HG03575 (cell line): ENCODE data around the gene ZNF77.
"Not testable (repeated sequence)": the region's sequence is repeated elsewhere in the genome, so short reads cannot be mapped to it uniquely, and the experiment has no call there.

Source experiments
- ATAC-seq: cut with Tn5 transposase; IDR thresholded peaks from one replicate; pipeline ENCODE4 v1.9.1; 2021; ENCODE audit not compliant: unreplicated experiment, insufficient number of reproducible peaks, low FRiP score; ENCODE audit errors: extremely low read depth

Gene ZNF77

DNA sequence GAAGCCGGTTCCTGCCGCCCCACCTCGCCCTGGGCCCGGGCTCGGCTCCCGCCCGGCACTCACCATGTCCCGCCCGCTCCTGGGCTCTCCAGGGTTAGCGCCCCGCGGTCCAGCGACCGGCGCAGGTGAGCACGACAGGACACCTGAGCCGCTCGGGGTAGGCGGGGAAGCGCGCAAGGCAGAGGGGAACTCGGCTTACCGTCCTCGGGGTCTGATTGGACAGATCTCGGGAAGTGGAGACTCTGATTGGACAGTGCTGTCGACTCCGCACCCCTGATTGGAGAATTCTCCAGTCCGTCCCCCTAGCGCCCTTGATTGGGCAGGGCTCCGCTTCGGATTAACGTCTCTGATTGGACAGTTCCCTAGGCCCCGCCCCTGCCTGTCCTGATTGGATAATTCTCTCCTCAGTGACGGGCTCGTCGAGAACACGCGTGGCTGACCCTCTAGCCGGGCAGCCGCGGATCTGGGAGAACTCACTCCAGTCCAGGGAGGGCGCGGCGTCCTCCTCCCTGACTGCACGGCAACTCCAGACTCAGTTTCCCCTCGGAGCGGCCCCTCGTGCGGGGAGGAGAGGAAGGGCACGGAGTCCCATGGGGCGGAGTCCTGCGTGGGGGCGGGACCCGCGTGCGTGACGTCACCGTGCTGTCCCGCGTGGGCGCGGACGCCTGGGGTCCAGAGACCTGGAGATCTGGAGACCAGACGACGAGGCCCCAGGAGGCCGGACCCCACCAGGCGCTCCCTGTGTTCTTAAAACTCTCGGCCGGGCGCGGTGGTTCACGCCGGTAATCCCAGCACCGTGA is at the start of gene ZNF77:
ZNF77 (minus strand) TSS at position 197 of the 800 bp plus-strand sequence; CDS start at position 66, 131 bp downstream.
- ATAC-seq: peak; percentile 73

DNA sequence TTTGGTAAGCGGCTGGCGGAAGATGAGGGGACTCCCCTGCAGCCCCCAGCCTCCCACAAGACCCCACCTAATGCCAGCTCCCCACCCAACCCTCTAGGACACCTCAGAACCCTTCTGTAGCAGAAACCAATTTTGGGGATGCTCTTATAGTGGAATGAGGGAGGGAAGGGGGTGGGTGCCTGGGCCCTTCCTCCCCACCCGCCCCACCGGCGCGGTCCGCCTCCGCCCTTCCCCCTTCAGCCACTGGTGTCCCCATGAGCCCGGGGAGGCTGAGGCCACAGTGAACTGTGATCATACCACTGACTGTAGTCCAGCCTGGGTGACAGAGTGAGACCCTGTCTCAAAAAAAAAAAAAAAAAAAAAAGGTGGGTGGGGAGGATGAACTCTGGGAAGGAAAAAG is 48.8 kb upstream of the ZNF77 start:
- no peak for ATAC-seq

DNA sequence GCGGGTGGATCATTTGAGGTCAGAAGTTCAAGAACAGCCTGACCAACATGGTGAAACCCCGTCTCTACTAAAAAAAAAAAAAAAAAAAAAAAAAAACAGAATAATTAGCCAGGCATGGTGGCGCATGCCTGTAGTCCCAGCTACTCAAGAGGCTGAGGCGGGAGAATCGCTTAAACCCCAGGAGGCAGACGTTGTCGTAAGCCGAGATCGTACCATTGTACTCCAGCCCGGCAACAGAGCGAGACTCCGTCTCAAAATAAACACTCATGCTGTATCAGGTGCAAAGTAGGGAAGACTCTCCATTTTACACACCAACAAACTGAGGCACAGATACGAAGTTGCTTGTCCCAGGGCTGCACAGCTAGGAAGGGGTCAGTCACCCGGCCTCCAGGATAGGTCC is 48.2 kb upstream of the ZNF77 start:
- ATAC-seq: no peak

DNA sequence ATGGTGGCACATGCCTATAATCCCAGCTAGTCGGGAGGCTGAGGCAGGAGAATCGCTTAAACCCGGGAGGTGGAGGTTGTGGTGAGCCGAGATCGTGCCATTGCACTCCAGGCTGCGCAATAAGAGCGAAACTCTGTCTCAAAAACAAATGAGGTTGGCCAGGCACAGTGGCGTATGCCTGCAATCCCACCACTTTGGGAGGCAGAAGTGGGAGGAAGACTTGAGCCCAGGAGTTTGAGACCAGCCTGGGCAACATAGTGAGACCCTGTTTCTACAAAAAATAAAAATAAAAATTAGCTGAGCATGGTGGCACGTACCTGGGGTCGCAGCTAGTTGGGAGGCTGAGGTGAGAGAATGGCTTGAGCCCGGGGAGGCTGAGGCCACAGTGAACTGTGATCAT is 47.6 kb upstream of the ZNF77 start:
- not testable (repeated sequence) for ATAC-seq

DNA sequence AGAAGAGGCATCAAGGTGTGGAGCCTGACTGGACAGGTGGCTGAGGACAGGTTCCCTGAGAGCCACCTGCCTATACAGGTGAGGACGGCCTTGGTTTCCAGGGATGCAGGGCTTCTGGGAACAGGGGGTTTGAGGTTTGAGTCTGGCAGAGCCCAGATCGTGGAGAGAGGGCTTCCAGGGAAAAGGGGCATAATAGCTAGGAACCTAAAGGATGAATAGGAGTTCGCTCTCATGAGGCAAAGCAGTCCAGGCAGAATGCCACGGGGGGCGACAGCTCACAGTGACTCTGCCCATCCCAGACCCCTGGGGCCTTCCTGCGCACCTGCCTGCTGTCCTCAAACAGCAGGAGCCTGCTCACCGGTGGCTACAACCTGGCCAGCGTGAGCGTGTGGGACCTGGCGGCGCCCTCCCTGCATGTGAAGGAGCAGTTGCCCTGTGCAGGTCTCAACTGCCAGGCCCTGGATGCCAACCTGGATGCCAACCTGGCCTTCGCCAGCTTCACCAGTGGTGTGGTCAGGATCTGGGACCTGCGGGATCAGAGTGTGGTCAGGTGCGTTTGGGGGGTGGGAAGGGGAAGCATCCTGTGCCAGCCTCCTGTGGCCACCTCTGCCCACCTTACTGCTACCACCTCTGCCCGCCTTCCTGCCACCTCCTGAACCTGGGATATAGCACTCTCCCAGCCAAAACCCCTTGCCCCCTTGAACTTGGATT is 44.6 kb upstream of the ZNF77 start:
- ATAC-seq: no peak

DNA sequence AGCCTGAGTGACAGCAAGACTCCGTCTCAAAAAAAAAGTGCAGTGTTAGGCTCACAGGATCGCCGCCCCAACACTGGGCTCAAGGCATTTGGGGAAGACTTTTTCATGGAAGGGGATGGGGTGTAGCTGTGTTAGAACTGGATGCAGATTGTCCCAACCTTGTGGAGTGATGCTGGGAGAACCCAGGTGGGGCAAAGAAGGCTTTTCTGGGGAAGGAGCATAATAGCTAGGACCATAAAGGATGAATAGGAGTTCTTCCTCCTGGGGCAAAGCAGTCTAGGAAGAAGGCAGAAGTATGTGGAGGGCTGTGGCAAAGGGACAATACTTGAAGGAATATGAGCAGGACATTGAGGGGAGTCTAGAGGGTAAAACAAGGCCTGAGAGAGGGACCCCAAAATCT is 43.8 kb upstream of the ZNF77 start:
- ATAC-seq: no peak

DNA sequence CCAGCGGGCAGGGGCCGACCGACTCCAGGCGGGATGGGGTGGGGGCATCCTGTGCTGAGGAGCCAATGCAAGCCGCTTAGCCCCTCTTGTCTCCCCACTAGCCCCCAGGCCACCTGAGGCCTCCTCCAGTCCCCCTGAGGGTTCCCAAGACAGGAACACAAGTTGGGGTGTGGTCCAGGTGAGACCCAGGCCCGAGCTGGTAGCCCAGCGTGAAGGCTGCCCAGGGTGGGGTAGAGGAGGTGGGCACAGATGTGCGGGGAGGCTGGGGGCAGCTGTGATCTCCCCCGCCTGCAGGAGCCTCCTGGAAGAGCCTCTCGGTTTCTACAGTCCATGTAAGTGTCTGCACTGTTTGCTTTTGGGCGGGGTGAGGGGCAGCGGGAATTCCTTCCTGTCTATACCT is 43.0 kb upstream of the ZNF77 start:
- no peak for ATAC-seq

DNA sequence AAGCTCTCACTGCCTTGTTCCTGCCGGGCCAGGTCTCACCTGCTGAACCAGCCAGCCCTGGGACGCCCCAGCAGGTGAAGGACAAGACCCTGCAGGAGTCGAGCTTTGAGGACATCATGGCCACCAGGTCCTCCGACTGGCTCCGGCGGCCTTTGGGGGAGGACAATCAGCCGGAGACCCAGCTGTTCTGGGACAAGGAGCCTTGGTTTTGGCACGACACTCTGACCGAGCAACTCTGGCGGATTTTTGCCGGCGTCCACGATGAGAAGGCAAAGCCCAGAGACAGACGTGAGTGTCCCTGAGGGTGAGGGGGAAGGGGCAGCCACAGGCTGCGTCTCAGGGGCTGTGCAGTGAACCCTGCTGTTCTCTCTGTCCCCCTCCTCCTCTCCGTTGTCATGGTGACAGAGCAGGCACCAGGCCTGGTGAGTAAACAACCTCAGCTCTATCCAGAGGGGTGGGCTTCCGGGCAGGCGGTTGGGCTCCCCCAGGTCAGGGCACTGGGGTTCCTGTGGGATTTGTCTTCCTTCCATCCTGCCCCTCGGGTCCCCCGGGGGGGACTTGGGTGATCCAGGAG is 42.3 kb upstream of the ZNF77 start:
- no peak for ATAC-seq

DNA sequence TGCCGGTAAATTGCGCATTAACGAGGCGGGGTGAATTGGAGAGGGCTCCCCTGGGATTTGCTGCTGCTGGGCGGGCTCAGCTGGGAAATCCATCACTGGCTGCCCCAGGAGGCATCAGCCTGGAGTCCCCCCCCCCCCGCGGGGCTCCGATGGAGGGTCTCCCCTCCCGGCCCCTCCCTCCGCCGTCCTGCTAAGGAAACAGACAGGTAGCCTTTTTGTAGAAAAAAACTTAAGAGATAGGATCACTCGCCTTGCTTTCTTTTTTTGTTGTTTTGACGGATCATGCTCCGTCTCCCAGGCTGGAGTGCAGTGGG is 39.4 kb upstream of the ZNF77 start:
- ATAC-seq: no peak

DNA sequence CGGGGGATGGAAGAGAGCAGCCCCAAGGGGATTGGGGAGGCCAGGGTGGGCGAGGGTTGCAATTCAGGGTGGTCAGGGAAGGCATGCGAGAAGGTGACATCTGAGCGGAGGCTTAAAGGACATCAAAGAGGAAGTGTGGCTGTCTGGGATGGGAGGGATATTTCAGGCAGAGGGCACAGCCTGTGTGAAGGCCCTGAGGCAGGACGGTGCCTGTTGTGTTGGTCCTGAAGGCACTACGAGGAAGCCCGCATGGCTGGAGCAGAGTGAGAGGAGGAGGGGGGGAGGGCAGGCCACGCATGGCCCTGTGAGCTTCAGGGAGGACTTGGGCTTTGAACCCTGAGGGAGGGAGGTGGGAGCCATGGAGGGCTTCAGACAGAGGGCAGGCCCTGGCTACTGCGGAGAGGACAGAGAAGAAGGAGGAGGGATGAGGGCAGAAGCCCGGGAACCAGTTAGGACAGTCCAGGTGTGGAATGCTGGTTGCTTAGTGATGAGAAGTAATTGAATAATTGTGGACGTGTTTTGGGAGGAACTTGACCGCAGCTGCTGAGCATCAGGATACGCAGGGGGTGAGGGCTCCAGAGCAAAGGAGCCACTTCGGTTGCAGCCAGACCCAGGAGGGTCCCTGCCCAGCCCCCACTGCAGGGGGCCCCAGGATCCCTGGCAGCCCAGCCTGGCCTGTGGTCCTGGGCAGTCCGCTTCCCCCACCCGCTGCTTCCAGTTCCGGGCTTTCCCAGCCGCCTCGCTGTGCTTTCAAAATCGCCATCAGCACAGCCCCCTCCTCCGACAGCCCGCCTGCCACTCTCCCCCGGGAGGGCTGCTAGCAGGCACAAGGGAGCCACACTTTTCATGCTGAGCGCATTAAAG is 38.8 kb upstream of the ZNF77 start:
- ATAC-seq: no peak

DNA sequence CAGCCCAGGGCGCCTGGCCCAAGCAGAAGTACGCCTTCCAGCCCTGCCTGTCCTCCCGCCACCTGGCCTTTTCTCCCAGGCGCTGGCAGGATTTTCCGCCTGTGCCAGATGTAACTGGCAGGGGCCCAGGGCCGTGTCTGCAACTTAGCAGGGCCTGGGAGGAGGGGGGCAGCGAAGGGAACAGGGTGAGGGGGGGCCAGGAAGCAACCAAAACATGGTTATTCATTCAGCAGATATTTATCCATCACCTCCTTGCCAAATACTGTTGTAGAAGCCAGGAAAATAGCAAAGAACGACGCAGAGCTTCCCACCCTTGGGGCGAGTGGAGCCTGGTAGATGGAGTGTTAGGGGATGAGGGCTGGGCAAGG is 38.2 kb upstream of the ZNF77 start:
- no peak for ATAC-seq

DNA sequence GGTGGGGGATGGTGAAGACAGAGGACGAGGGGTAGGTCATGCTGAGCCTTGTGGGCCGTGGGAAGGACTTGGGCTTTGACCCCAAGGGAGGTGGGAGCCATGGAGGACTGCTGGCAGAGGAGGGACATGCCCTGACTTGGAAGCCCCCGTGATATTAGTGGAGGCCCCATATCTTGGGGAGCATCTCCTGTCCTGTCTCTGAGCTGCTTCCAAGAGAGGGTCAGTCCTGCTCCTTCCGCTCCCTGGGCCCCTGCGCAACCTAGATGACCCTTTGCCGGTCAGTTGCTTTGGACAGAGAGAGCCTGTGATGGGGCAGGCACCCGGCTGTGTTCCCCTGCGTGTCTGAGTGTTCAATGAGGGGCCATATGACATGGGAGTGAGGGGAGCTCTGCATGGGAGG is 37.8 kb upstream of the ZNF77 start:
- ATAC-seq: no peak

DNA sequence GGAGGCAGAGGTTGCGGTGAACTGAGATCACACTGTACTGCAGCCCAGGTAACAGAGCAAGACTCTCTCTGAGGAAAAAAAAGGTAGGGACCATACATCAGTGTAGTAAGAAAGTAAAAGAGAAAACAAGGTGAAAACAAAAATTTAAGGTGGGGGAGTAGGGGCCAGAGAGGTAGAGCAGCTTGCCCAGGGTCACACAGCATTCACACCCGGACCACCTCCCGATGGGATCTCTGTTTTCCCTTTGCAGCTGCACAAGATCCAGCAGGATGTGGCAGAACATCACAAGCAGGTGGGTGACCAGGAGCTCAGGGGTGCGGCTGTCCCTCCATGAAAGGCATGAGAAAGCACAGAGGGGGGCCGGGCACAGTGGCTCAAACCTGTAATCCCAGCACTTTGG is 37.1 kb upstream of the ZNF77 start:
- no peak for ATAC-seq

DNA sequence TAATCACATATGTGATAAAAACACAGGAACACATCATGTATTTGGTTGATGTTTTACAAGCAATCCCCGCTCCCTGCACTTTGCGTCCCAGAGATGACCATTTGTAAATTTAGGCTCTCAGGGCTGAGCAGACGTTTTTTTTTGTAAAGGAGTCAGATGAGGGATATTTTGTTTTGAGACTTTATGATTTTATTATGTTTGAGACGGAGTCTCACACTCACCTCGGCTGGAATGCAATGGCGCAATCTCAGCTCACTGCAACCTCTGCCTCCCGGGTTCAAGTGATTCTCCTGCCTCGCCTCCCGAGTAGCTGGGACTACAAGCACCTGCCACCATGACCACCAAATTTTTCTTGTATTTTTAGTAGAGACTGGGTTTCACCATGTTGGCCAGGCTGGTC is 34.0 kb upstream of the ZNF77 start:
- no peak for ATAC-seq

DNA sequence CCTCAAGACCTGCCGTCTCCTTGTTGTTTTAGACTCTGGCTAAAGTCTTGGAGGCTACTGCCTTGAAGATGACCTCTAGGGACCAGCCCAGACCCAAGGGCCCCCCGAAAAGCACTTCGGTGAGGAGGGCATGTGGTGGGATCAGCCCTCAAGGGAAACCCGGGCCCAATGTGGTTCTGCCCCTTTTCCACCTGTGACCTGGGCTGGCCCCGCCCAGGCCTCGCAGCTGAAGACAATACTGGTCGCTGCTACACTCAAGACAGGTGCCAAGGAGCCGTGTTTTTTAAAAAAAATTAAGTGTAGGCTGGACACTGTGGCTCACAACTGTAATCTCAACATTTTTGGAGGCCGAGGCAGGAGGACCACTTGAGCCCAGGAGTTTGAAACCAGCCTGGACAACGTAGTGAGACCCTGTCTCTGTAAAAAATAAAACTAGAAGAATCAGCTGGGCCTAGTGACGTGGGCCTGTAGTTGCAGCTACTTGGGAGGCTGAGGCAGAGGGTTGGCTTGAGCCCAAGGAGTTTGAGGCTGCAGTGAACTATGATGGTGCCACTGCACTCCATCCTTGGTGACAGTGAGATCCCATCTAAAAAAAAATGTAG is 33.5 kb upstream of the ZNF77 start:
- no peak for ATAC-seq

DNA sequence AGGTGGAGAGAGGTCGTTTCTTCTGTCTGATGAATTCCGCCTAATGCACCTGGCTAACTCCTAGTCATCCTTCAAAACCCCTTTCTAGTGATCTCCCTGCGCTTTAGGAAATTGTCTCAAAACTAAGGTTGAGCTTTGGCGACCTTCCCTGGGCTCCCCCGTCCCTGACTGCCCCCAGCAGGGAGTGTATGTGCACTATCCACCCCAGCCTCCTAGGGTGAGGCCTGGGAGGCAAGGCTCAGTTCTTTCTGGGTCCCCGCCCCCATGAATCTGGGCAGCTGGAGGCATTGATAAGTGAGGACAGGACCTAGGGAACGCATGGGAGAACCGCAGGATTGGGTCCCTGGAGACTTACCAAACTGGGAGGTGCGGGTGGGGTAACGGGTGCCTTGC is 33.0 kb upstream of the ZNF77 start:
- no peak for ATAC-seq

DNA sequence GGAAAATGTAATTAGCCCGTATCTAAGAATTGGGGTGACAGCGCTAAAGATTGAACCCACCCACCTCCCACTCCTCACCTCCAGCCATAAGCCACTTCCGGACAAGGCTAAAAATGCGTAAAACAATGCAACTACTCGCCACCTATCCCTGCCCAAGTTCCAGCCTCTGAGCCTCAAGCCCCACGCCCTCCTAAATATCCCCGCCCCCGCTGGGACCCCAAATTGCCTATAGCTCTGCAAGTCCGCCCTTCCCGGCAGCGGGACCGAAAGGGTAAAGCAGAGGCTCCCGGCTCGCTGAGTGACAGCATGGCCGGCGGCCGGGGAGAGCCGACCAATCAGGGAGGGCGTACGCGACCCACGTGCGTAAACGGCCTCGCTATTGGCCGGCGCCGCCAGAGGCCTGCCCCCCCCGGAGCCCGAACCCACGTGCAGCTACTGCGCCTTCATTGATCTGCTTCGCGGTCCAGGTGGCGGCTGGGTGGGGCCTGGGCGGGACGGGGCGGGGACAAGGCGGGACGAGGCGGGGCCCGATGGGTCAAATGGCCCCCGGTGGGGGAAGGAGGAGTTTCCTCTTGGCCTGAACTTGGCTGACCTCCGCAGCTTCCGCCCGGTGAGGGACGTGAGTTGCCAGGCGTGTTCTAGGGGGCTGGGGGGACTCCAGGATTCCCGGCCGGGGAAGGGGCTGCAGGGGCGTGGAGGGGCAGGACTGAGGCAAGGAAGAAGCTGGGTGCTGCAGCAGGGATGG is 32.4 kb upstream of the ZNF77 start, which contains the start of gene TLE6:
TLE6 (plus strand) TSS at position 564 of the 745 bp plus-strand sequence. CDS start 670 bp downstream, outside the sequence.
- peak; percentile 63 for ATAC-seq

DNA sequence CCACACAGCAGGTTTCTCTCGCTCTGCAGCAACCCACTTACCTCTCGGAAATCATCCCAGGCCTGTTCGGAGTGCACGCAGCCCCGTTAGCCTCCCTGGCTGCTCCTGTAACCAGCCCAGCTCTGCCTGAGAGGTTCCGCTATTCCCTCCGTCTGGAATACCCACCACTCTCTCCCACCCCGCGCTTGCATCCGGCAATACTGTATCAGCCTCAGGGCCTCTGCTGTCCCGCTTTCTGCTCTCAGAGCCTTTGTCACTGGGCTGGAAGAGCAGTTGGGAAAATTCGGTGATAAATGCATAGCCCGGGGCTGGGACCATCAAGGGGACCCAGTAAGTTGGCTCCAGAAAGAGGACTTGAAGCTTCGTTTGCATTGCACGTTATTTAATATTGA is 31.8 kb upstream of the ZNF77 start:
- no peak for ATAC-seq
